ENCODE data around the gene LRRC4B.

Gene LRRC4B

GRCh38 chr19:50555033-50555432 lies 13.2 kb downstream of the LRRC4B start:
- no peak for FAIRE-seq

DNA sequence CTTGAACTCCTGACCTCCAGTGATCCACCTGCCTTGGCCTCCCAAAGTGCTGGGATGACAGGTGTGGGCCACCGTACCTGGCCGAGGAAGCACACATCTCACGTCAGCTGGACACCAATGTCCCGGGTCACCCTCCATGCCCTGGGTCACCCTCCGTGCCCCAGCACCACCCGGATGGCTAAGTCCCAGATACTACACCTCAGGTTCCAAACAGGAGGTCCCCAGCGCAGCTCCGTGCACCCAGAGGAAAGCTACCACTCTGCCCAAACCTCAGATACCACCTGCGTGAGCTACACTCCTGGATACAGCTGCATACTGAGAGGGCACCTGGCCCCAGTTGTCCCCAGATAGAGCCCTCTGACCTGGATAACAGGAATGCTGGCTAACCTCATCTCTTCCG lies 14.0 kb downstream of the LRRC4B start:
- DNase-seq (ENCODE audit: insufficient read length, low spot score) (no peak), FAIRE-seq (no peak)

More at GRCh38 chr19:50555033-50555432, 13.2 kb downstream of the LRRC4B start:
- DNase-seq (ENCODE audit: insufficient read length, low spot score), result no peak

- no peak for FAIRE-seq
- DNase-seq (ENCODE audit: insufficient read length, low spot score), result no peak
Measured at GRCh38 chr19:50553134-50553703, 15.0 kb downstream of the LRRC4B start.

- DNase-seq (ENCODE audit: insufficient read length, low spot score) (no peak), FAIRE-seq (no peak)
Measured at GRCh38 chr19:50552540-50552939, 15.7 kb downstream of the LRRC4B start.

GRCh38 chr19:50551715-50552187 lies 16.5 kb downstream of the LRRC4B start:
- FAIRE-seq (no peak), DNase-seq (ENCODE audit: insufficient read length, low spot score) (no peak)

DNA sequence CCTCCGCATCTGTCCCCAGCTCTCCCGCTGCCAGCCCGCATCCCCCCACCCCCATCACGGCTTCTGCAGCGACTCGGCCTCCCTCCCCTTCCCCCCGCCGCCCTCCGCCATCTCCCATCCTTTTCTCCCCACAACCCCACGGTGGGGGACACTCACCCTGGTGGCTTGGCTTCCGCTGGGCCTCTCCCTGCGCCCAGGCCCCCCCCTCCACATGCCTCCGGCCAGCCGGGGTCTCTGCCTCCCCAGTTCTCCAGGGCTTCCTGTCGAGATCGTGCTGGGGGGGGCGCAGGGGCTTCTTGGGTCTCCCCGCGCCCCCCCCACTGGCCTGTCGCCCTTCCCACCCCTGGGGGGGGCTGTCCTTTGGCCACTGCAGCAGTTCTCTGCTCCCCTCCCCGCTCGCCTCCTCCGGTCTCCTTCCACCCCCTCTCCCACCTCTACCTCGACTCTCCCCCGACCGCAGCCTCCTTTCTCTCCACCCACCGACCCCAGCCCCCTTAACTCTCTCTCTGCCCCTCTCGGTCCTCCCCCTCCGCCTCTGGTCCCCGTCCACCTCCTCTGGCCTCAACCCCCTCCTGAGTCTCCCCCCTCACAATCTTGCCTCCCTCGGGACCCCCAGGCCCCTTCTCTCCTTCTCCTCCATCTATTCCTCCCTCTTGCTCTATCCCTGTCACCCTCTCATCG lies 17.1 kb downstream of the LRRC4B start:
- no peak for DNase-seq (ENCODE audit: insufficient read length, low spot score)
- FAIRE-seq, result no peak

- FAIRE-seq, result no peak
- no peak for DNase-seq (ENCODE audit: insufficient read length, low spot score)
Measured at GRCh38 chr19:50550594-50550966, 17.7 kb downstream of the LRRC4B start.

GRCh38 chr19:50549927-50550593 lies 18.2 kb downstream of the LRRC4B start:
- FAIRE-seq, result no peak
- no peak for DNase-seq (ENCODE audit: insufficient read length, low spot score)

- FAIRE-seq, result no peak
- DNase-seq (ENCODE audit: insufficient read length, low spot score), result no peak
Measured at GRCh38 chr19:50549059-50549926, 18.9 kb downstream of the LRRC4B start.

DNA sequence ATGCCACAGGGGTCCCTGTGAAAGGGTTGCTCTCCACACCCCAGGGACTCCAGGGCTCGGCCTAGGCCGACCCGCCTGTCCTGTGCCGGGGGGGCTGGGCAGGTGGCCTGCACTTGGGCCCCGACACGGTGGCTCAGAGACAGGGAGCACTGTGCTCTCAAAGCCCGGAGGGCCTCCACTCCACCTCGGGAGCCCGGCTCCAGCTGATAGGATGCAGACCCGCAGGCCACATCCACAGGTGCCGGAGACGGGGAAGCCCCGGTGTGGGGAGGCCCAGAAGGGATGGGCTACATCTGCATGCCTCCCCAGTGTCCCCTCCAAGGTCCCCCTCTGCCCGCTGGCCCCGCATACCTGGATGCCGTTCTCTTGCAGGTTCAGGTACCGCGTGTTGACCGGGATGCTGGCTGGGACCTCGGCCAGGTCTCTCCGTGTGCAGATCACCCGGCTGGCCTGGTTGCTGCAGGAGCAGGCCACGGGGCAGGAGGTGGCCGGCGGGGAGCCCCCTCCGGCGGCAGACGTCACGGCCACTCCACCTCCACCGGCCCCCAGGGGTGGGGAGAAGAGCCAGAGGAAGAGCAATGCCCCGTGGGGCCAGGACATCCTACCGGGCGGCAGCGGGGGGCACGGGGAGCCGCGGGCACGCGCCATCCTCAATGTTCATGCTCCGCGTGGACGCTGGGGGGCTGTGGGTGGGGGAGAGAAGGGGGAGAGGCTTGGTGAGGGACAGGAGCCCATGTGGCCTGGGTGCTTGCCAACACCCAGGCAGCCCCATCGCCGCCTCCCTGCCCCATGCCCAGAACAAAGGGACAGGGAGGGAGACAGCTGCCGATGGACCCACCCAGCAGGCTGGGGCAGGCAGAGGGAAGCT lies 19.8 kb downstream of the LRRC4B start:
- no peak for FAIRE-seq
- no peak for DNase-seq (ENCODE audit: insufficient read length, low spot score)

- FAIRE-seq (no peak), DNase-seq (ENCODE audit: insufficient read length, low spot score) (no peak)
Measured at GRCh38 chr19:50547385-50548190, 20.6 kb downstream of the LRRC4B start.

- no peak for DNase-seq (ENCODE audit: insufficient read length, low spot score)
- FAIRE-seq, result no peak
Measured at GRCh38 chr19:50546527-50547221, 21.6 kb downstream of the LRRC4B start.

DNA sequence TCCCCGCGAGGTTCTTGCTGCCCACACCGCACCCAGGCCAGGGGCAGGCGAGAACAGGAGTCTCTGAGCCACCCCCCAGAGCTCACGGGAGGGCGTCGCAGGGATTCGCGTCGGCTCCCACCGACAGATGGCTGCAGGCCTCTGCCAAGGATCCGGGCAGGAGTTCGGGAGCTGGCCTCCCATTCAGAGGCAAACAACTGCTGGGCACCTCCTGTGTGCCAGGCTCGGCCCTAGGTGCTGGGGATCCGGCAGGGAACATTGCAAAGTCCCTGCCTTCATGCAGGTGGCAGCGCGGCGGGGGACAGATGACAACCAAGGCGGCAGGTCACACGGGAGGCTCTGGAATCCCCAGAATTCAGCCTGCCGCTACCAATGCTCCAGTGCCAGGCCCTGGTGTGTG lies 25.3 kb downstream of the LRRC4B start:
- DNase-seq (ENCODE audit: insufficient read length, low spot score) (no peak), FAIRE-seq (no peak)

- DNase-seq (ENCODE audit: insufficient read length, low spot score), result peak; percentile 80
- no peak for FAIRE-seq
Measured at GRCh38 chr19:50537769-50538230, 30.4 kb downstream of the LRRC4B start.

DNA sequence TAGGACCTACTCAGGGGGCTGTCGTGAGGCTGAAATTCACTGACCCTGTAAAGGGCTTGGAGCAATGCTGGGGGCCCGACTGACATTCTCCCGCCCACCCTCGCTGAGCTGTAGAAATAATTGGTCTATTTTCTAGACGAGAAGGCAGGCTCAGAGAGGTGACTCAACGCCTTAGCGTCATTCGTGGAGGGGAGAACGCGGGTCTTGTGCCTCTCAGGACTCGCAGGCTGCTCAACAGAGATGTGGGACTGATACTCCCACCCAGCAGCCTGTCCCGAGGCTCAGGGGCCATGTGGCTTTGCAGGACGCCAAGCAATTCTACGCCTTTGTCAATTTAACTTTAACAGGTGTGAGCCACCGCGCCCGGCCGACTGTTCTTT lies 30.9 kb downstream of the LRRC4B start:
- DNase-seq (ENCODE audit: insufficient read length, low spot score) (no peak), FAIRE-seq (no peak)

DNA sequence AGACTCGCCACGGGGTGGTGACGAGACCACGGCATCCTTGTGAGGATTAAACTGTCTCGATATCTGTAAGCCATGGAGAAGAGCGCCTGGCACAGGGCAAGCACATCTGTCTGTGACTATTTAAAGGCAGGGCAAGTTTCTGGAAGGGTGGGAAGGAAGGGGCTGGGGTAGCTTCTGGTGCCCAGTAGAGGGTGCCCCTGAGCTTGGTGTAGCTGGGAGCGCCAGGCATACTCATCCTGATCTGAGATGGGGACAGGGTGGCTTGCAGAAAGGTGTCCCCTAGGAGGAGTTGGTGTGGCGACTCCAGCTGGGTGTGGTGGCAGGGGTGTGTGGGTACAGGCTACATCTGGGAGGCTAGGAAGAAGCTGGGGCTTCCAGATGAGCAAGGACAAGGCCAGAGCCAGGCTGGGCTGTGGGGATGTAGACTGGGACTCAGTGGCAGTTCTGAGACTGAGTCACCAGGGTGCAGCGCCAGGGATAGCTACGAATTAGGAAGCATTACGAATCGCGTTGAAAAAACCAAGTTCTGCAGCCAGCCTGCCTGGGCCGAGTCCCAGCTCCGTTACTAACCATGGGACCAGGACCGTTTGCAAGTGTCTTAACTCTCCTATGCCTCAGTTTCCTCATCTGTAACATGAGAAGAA lies 31.5 kb downstream of the LRRC4B start:
- no peak for DNase-seq (ENCODE audit: insufficient read length, low spot score)
- FAIRE-seq, result no peak

DNA sequence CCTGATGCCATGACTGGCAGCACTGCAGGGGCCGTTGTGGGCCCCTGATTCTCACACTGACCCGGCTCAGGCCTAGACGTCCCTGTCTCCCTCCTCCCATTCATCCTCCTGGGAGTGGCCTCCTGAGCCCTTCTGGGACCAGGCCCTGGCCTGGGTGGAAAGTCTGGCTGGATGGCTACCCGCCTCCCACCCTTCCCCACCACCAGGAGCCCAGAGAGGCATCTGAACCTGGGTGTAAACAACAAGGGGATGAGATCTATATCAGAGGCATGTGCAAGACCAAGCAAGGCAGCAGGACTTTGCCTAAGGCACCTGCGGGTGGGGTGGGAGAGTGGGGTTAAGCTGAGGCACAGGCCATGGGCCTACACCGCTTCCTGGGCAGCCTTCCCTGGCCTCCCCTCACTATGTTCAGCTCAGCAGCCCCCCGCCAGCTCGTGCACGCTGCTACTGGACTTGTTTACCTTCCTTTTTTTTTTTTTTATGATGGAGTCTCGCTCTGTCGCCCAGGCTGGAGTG lies 32.5 kb downstream of the LRRC4B start:
- DNase-seq (ENCODE audit: insufficient read length, low spot score) (no peak), FAIRE-seq (no peak)

DNA sequence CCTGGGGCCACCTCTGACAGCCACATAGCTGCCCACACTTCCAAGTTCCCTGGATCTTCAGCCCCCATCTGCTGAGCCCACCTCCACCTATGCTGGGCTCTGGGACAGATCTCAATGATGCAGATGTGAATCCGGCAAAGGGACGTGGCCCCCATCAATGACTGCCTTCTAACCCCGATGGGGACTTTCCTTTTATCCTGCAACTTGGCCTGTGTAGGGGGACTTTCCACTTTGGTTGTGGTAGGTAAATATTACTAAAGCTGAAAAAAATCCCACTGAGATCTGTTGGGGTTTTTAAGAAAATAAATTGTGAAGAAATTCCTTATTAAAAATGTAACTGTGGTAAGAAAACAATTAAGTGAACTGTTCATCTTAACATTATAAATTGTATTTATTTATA lies 33.8 kb downstream of the LRRC4B start:
- FAIRE-seq (no peak), DNase-seq (ENCODE audit: insufficient read length, low spot score) (no peak)
